NCI-H2081 (cell line): ENCODE results near the gene POLDIP2.

ENCODE experiments used
- DNase-seq, 2 experiments: peaks; one replicate each; lab custom pipeline; 2025; lab: John Stamatoyannopoulos, UW

Gene POLDIP2

GRCh38 chr17:28357061-28357900 lies at the start of gene POLDIP2:
TSS of gene POLDIP2 (minus strand) at chr17:28357527. CDS start at chr17:28357448, 79 bp downstream.
- peak; percentile 80 to 90 for DNase-seq

GRCh38 chr17:28406473-28406814 lies 49.1 kb upstream of the POLDIP2 start:
- DNase-seq = peak in 1 of 2 experiments; percentile 30

GRCh38 chr17:28405632-28406472 lies 48.5 kb upstream of the POLDIP2 start, which contains the start of gene SLC46A1:
TSS of gene SLC46A1 (minus strand) at chr17:28406212. CDS start at chr17:28406114, 98 bp downstream.
- peak; percentile 41 to 68 for DNase-seq

GRCh38 chr17:28404812-28405570 lies 47.7 kb upstream of the POLDIP2 start:
- DNase-seq = no peak

GRCh38 chr17:28404461-28404811 lies 47.1 kb upstream of the POLDIP2 start:
- DNase-seq = no peak

- DNase-seq = no peak
These were observed 46.7 kb upstream of the POLDIP2 start for GRCh38 chr17:28404007-28404406.

- no peak for DNase-seq
These were observed 45.5 kb upstream of the POLDIP2 start for GRCh38 chr17:28402844-28403243.

- peak in 1 of 2 experiments; percentile 56 for DNase-seq
These were observed 44.9 kb upstream of the POLDIP2 start for GRCh38 chr17:28402224-28402630.

GRCh38 chr17:28399808-28400207 lies 42.5 kb upstream of the POLDIP2 start:
- no peak for DNase-seq

GRCh38 chr17:28398280-28398981 lies 41.1 kb upstream of the POLDIP2 start:
- DNase-seq = no peak

- DNase-seq = no peak
These were observed 40.5 kb upstream of the POLDIP2 start for GRCh38 chr17:28397687-28398279.

GRCh38 chr17:28397275-28397674 lies 39.9 kb upstream of the POLDIP2 start:
- DNase-seq = no peak

- no peak for DNase-seq
These were observed 39.4 kb upstream of the POLDIP2 start for GRCh38 chr17:28396635-28397239.

GRCh38 chr17:28395968-28396367 lies 38.6 kb upstream of the POLDIP2 start:
- DNase-seq = no peak

- no peak for DNase-seq
These were observed 38.1 kb upstream of the POLDIP2 start for GRCh38 chr17:28395426-28395825.

- no peak for DNase-seq
These were observed 37.2 kb upstream of the POLDIP2 start for GRCh38 chr17:28394337-28395116.

- no peak for DNase-seq
These were observed 35.2 kb upstream of the POLDIP2 start for GRCh38 chr17:28392491-28392890.

GRCh38 chr17:28391401-28391800 lies 34.1 kb upstream of the POLDIP2 start:
- no peak for DNase-seq

- DNase-seq = no peak
These were observed 33.7 kb upstream of the POLDIP2 start for GRCh38 chr17:28390984-28391383.

GRCh38 chr17:28390563-28390962 lies 33.2 kb upstream of the POLDIP2 start:
- DNase-seq = no peak
